ENCODE measurements around the gene PTGFRN. TPM values are rescaled to one million over a fixed set of nuclear protein-coding genes. Genes with fewer than 3 reads are reported as not detected.

Gene PTGFRN
- total RNA-seq, 2 experiments from 2014 or later: 11.6 to 11.8 TPM

DNA sequence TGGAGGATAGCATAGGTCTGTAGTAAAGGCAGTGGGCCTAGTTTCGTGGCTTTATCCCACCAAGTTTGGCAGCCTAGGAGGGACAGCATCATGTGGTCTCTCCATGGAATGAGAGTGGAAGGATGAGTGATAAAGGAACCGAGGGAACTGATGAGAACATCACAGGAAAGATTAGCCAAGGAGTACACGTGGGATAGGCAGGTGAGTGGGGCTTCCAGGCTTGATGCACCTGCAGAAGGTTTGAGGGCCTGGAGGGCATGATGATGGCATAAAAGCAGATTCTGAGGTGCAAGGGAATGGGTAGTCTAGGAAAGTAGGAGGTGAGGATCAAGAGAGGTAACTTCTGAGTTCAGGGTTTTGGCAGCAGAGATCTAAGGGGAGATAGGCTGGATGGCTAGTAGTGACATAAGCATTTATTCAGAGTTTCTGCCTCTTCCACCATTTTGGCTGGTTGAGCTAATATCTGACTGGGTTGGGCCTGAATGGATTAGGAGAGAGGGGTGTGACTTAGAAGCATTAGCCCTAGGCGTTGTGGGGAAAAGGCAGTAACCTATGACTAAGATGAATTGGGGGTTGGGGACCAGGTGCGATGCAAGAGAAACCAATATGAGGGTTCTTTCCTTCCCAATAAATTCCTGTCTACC, 9.1 kb downstream of the PTGFRN start:
- intact Hi-C loops (cut with DNase I, micrococcal nuclease): no loop called here
- Mint-ChIP-seq H3K36me3 (ENCODE audit: low read depth) (no peaks in the 10 kb centered on the region), H3K9me3 (ENCODE audit: low read depth) (no peaks in the 10 kb centered on the region), H3K27me3 (no peaks in the 10 kb centered on the region), H3K27ac (no peak overlapping the region), H3K4me3 (no peak overlapping the region), H3K4me1 (peaks cover 13% of the 10 kb centered on the region)
- CTCF ChIA-PET: interaction anchor here (0.7 to 0.8 kb wide), 2 partner anchors 16 to 24 kb away, joined by 3 read pairs; no protein-coding TSS in a partner anchor
- ATAC-seq: no peak
- POLR2A ChIA-PET: no interaction called here
- DNase-seq: no peak

DNA sequence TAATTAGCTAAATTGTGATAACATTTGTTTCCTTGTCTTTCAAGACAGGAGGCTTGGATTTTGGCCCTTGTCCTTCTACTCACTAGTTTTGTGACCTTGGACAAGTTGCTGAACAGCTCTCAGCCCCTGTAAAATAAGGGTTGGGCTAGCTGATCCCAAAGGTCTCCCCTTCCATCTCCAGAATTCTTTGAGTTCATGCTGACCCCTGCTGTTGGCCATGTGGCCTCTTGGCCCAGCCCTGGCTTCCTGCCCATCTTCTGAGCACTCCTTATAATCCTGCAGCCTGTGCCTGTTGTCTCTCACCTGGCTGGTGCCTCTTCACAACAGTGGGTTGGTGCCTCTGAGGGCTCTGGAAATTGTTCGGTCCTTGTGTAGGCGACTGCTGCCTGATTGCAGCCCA, 10.1 kb downstream of the PTGFRN start:
- POLR2A ChIA-PET: no interaction called here
- ATAC-seq: no peak
- intact Hi-C loops (cut with DNase I, micrococcal nuclease): no loop called here
- H3K9me3 Mint-ChIP-seq (ENCODE audit: low read depth): no peaks in the 10 kb centered on the region
- CTCF ChIA-PET: interaction anchor here (0.5 to 1.7 kb wide), 5 partner anchors 9 to 667 kb away, joined by 3 to 5 read pairs (median 3); no protein-coding TSS in a partner anchor
- no peaks in the 10 kb centered on the region for H3K36me3 Mint-ChIP-seq (ENCODE audit: low read depth)
- no peak overlapping the region for H3K27ac Mint-ChIP-seq
- no peak overlapping the region for H3K4me3 Mint-ChIP-seq
- peak; percentile 9 for DNase-seq
- peaks cover 13% of the 10 kb centered on the region for H3K4me1 Mint-ChIP-seq
- no peaks in the 10 kb centered on the region for H3K27me3 Mint-ChIP-seq

GRCh38 chr1:116920211-116920610, 10.5 kb downstream of the PTGFRN start:
- peak; percentile 23 for DNase-seq
- ATAC-seq: peak; percentile 79
- Mint-ChIP-seq H3K4me1 (peaks cover 10% of the 10 kb centered on the region), H3K36me3 (ENCODE audit: low read depth) (no peaks in the 10 kb centered on the region), H3K9me3 (ENCODE audit: low read depth) (no peaks in the 10 kb centered on the region), H3K27me3 (no peaks in the 10 kb centered on the region), H3K27ac (no peak overlapping the region), H3K4me3 (no peak overlapping the region)
- ChIA-PET CTCF (interaction anchor here (0.5 to 1.7 kb wide), 4 partner anchors 9 to 667 kb away, joined by 3 to 5 read pairs (median 4); no protein-coding TSS in a partner anchor), POLR2A (no interaction called here)
- intact Hi-C loops (cut with DNase I, micrococcal nuclease): no loop called here

- no peak overlapping the region for H3K4me3 Mint-ChIP-seq
- CTCF ChIA-PET: interaction anchor here (0.9 to 1.7 kb wide), 2 partner anchors 10 to 13 kb away, joined by 4 to 5 read pairs; no protein-coding TSS in a partner anchor
- intact Hi-C loops (cut with DNase I, micrococcal nuclease): no loop called here
- ATAC-seq (no peak), DNase-seq (no peak)
- POLR2A ChIA-PET: interaction anchor here (0.9 to 1.0 kb wide), 2 partner anchors 11 to 29 kb away, joined by 3 to 4 read pairs; no protein-coding TSS in a partner anchor
- peaks cover 7% of the 10 kb centered on the region for H3K4me1 Mint-ChIP-seq
- no peaks in the 10 kb centered on the region for H3K9me3 Mint-ChIP-seq (ENCODE audit: low read depth)
- no peaks in the 10 kb centered on the region for H3K36me3 Mint-ChIP-seq (ENCODE audit: low read depth)
- H3K27me3 Mint-ChIP-seq: no peaks in the 10 kb centered on the region
- H3K27ac Mint-ChIP-seq: no peak overlapping the region
Measured at GRCh38 chr1:116921301-116921885, 11.7 kb downstream of the PTGFRN start.

- ChIA-PET POLR2A (interaction anchor here (1.0 kb wide), 1 partner anchor 28 kb away, joined by 3 read pairs; no protein-coding TSS in a partner anchor), CTCF (no interaction called here)
- ATAC-seq (no peak), DNase-seq (no peak)
- Mint-ChIP-seq H3K27me3 (no peaks in the 10 kb centered on the region), H3K9me3 (ENCODE audit: low read depth) (no peaks in the 10 kb centered on the region), H3K36me3 (ENCODE audit: low read depth) (no peaks in the 10 kb centered on the region), H3K27ac (no peak overlapping the region), H3K4me1 (peaks cover 7% of the 10 kb centered on the region), H3K4me3 (no peak overlapping the region)
- intact Hi-C loops (cut with DNase I, micrococcal nuclease): no loop called here
Measured at GRCh38 chr1:116921937-116922336, 12.2 kb downstream of the PTGFRN start.

DNA sequence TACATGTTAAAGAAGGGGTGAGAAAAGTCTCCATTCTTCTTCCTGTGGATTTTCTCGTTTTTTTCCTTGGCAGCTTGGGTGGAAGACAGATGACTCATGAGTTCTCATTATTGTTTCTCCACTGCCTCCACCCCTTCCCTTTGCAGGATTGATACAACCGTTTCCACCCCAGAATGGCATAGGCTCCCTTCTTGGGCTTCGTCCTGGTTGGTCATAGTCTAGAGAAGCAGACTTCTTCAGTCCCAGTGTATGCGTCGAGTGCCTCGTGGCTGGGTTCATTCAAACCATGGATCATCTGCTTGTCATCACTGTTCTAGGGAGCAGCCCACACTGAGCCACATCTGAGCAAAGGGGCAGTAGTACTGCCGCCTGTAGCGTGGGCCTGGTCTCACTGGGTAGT, 13.7 kb downstream of the PTGFRN start:
- ATAC-seq (no peak), DNase-seq (no peak)
- H3K4me1 Mint-ChIP-seq: peaks cover 7% of the 10 kb centered on the region
- H3K27ac Mint-ChIP-seq: no peak overlapping the region
- intact Hi-C loops (cut with DNase I, micrococcal nuclease): no loop called here
- no peaks in the 10 kb centered on the region for H3K9me3 Mint-ChIP-seq (ENCODE audit: low read depth)
- H3K27me3 Mint-ChIP-seq: no peaks in the 10 kb centered on the region
- no peaks in the 10 kb centered on the region for H3K36me3 Mint-ChIP-seq (ENCODE audit: low read depth)
- no peak overlapping the region for H3K4me3 Mint-ChIP-seq
- POLR2A ChIA-PET: no interaction called here
- CTCF ChIA-PET: no interaction called here

DNA sequence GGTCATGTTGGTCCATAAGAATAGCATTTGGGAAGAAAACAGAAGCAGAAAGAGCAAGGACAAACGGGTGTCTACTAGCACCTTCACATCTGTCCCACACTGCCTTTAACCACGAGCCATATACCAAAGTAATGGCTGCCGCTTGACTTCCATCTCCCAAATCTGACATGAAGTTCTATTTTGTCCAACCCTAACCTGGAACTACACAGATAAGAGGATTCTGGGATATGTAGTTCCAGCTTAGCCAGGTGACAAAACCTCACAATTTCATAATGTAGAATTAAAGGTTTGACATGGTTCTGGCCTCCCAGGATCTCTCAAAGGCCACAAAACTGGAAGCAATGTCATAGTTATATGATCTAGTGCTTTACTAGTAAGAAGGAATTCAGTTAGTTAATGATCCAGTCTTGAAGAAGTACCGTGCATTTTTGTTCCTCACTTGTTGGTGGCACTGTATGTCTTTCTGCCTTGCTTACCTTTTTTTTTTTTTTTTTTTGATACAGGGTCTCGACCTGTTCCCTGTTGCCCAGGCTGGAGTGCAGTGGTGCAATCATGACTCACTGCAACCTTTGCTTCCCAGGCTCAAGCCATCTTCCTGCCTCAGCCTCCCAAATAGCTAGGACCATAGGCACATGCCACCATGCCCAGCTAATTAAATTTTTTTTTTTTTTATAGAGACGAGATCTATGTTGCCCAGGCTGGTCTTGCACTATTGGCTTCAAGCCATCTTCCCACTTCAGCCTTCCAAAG, 17.5 kb downstream of the PTGFRN start:
- POLR2A ChIA-PET: no interaction called here
- Mint-ChIP-seq H3K4me3 (no peak overlapping the region), H3K4me1 (no peaks in the 10 kb centered on the region), H3K36me3 (ENCODE audit: low read depth) (no peaks in the 10 kb centered on the region), H3K9me3 (ENCODE audit: low read depth) (no peaks in the 10 kb centered on the region), H3K27me3 (no peaks in the 10 kb centered on the region), H3K27ac (no peak overlapping the region)
- ATAC-seq: no peak
- CTCF ChIA-PET: no interaction called here
- DNase-seq: no peak
- intact Hi-C loops (cut with DNase I, micrococcal nuclease): no loop called here

DNA sequence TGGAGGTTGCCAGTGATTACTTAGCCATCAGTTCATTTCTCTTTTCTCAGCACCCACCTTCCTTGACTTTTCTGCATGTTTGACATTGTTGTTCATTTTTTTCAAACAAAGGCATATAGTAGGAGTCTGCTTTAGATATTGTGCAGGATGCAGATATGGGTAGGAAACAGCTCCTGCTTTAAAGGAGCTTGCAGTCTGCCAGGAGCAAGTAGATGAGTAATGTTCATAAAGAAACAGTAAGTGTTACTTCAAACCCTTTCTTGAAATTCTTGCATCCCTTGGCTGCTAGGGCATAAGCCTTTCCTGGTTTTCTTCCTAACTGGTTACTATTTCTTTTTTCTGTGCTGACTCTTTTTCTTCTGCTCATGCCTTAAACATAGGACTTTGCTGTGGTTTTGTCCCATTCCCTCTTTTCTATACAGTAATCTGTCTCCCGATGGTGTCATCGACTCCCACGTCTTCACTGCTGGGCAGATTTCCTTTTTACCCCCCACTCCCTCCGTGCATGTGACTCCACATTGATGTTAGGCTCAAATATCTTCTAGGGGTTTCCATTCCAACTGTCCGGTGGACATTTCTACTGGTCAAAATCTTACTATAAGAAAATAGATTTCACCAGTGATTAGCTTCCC, 20.4 kb downstream of the PTGFRN start:
- ATAC-seq (no peak), DNase-seq (no peak)
- H3K27me3 Mint-ChIP-seq: no peaks in the 10 kb centered on the region
- H3K36me3 Mint-ChIP-seq (ENCODE audit: low read depth): peaks cover 2% of the 10 kb centered on the region
- POLR2A ChIA-PET: interaction anchor here (1.5 kb wide), 1 partner anchor 19 kb away, joined by 4 read pairs; no protein-coding TSS in a partner anchor
- H3K9me3 Mint-ChIP-seq (ENCODE audit: low read depth): no peaks in the 10 kb centered on the region
- H3K4me1 Mint-ChIP-seq: peaks cover 6% of the 10 kb centered on the region
- no peak overlapping the region for H3K27ac Mint-ChIP-seq
- H3K4me3 Mint-ChIP-seq: no peak overlapping the region
- intact Hi-C loops (cut with DNase I, micrococcal nuclease): loop anchor here (2.0 to 5.0 kb wide), 10 partner anchors 27 to 358 kb away; partner anchors contain the start of genes CD101 (in 1 of the 2), CD58 (in 1 of the 2) and TTF2 (in 1 of the 2)
- CTCF ChIA-PET: interaction anchor here (1.2 to 1.9 kb wide), 2 partner anchors 166 to 193 kb away, joined by 3 to 8 read pairs; no protein-coding TSS in a partner anchor

GRCh38 chr1:116931016-116931918, 21.6 kb downstream of the PTGFRN start:
- H3K27ac Mint-ChIP-seq: peak overlapping the region; percentile 58
- H3K4me3 Mint-ChIP-seq: no peak overlapping the region
- H3K4me1 Mint-ChIP-seq: peaks cover 7% of the 10 kb centered on the region
- no peaks in the 10 kb centered on the region for H3K27me3 Mint-ChIP-seq
- H3K36me3 Mint-ChIP-seq (ENCODE audit: low read depth): peaks cover 2% of the 10 kb centered on the region
- DNase-seq (no peak), ATAC-seq (peak; percentile 89)
- intact Hi-C loops (cut with DNase I, micrococcal nuclease): loop anchor here (1.0 to 5.0 kb wide), 10 partner anchors 54 to 359 kb away; partner anchors contain the start of genes CD101 (in 2 of the 2), CD58 (in 1 of the 2) and TTF2 (in 1 of the 2)
- POLR2A ChIA-PET: interaction anchor here (0.5 to 1.5 kb wide), 10 partner anchors 14 to 423 kb away, joined by 3 to 5 read pairs (median 4); partner anchors contain the start of genes CD58 and TTF2
- H3K9me3 Mint-ChIP-seq (ENCODE audit: low read depth): no peaks in the 10 kb centered on the region
- CTCF ChIA-PET: interaction anchor here (0.7 to 1.9 kb wide), 9 partner anchors 10 to 207 kb away, joined by 3 to 8 read pairs (median 4); partner anchors contain the start of gene CD101
